K562 (cell line): ENCODE results near the gene TTC13.

Source experiments
- BHLHE40 ChIP-seq: IDR thresholded peaks from 2 replicates; pipeline ENCODE4 v1.6.1; 2011; ENCODE audit warnings: low read length, improper control_type of control experiment
- CBFB ChIP-seq: sonication (generic); formaldehyde crosslinking; IDR thresholded peaks from 2 replicates; pipeline ENCODE4 v1.4.0; 2020; ENCODE audit warnings: mild to moderate bottlenecking, missing genetic modification reagents
- CTCF ChIP-seq, 3 experiments: IDR thresholded peaks in 2 of 3; conservative IDR thresholded peaks in 1 of 3; 2 replicates each; pipeline ENCODE4 v1.5.1; 2011 to 2012; ENCODE audit warnings: low read length in 3 of 3, mild to moderate bottlenecking in 3 of 3, control low read depth in 2 of 3, improper control_type of control experiment in 1 of 3, inconsistent platforms in 1 of 3, low read depth in 1 of 3, mixed read lengths in 1 of 3, moderate library complexity in 1 of 3; ENCODE audit not compliant: insufficient read depth in 2 of 3
- E2F6 ChIP-seq, 2 experiments: IDR thresholded peaks; 2 replicates each; pipeline ENCODE4 v1.6.1; 2011; ENCODE audit warnings: borderline replicate concordance in 1 of 2, control low read depth in 1 of 2, low read depth in 1 of 2, low read length in 1 of 2, mild to moderate bottlenecking in 1 of 2, mixed read lengths in 1 of 2, moderate library complexity in 1 of 2; ENCODE audit not compliant: insufficient read depth in 1 of 2, insufficient read length in 1 of 2, poor library complexity in 1 of 2, severe bottlenecking in 1 of 2; ENCODE audit errors: extremely low read depth in 1 of 2
- KHSRP ChIP-seq: fragments of 450-650 bp; IDR thresholded peaks from 2 replicates; pipeline ENCODE4 v1.6.1; 2017
- MAZ ChIP-seq, 2 experiments: fragments of 450-650 bp in 1 of 2; sonication (generic) in 1 of 2; formaldehyde crosslinking; IDR thresholded peaks in 1 of 2; conservative IDR thresholded peaks in 1 of 2; 2 replicates each; pipeline versions ENCODE4 v1.4.0 to v1.5.0; 2020; ENCODE audit warnings: mild to moderate bottlenecking in 1 of 2, missing genetic modification reagents in 1 of 2
- MED1 ChIP-seq: sonication (generic); formaldehyde crosslinking; IDR thresholded peaks from 2 replicates; pipeline ENCODE4 v1.8.1; 2023; ENCODE audit warnings: missing genetic modification reagents, borderline replicate concordance
- NFIC ChIP-seq: fragments of 450-650 bp; IDR thresholded peaks from 2 replicates; pipeline ENCODE4 v1.6.1; 2017; ENCODE audit warnings: mild to moderate bottlenecking, inconsistent platforms
- NFXL1 ChIP-seq: fragments of 450-650 bp; formaldehyde crosslinking; IDR thresholded peaks from 2 replicates; pipeline ENCODE4 v1.4.0; 2021; ENCODE audit warnings: mild to moderate bottlenecking
- POLR2A ChIP-seq: fragments of 450-650 bp; conservative IDR thresholded peaks from 2 replicates; pipeline ENCODE4 v1.6.1; 2016
- RNF2 ChIP-seq: sonication (generic); IDR thresholded peaks from 2 replicates; pipeline ENCODE4 v1.6.1; 2016
- RNF219 ChIP-seq: fragments of 250-450 bp; sonication (Bioruptor Pico); IDR thresholded peaks from 2 replicates; pipeline ENCODE4 v1.5.0; 2022; ENCODE audit warnings: mild to moderate bottlenecking
- WHSC1 ChIP-seq: IDR thresholded peaks from one replicate; pipeline ENCODE4 v1.6.1; 2012; ENCODE audit warnings: low read length, control low read depth, inconsistent platforms

- no peak for TF ChIP-seq BHLHE40
- no peak for TF ChIP-seq E2F6 (IDR thresholded peaks at IDR 0.05; ENCODE audit: borderline replicate concordance in 1 of 2, extremely low read depth in 1 of 2, insufficient read depth in 1 of 2, insufficient read length in 1 of 2, low read depth in 1 of 2, low read length in 1 of 2, poor library complexity in 1 of 2, severe bottlenecking in 1 of 2)
- no peak for TF ChIP-seq CTCF (IDR thresholded peaks at IDR 0.05 in 2 of 3, conservative IDR thresholded peaks at IDR 0.05 in 1 of 3; ENCODE audit: insufficient read depth in 2 of 3, low read depth in 1 of 3, low read length in 3 of 3)
- no peak for TF ChIP-seq KHSRP
- TF ChIP-seq NFXL1: no peak
- TF ChIP-seq NFIC: no peak
- TF ChIP-seq WHSC1: no peak
- no peak for TF ChIP-seq CBFB
- TF ChIP-seq POLR2A: no peak
- TF ChIP-seq RNF2: no peak
- TF ChIP-seq MED1: no peak
- TF ChIP-seq RNF219 (CRISPR knock-in tag): no peak
- no peak for TF ChIP-seq MAZ (CRISPR knock-in tag; conservative IDR thresholded peaks at IDR 0.05 in 1 of 2, IDR thresholded peaks at IDR 0.05 in 1 of 2)
Observed at GRCh38 chr1:231020139-231020601, 41.5 kb upstream of the TTC13 start.
